Embryonic facial prominence (tissue), 1 donor: ENCODE results near the gene C1GALT1C1L.
"Not testable (repeated sequence)": the region's sequence is repeated elsewhere in the genome, so short reads cannot be mapped to it uniquely, and the experiment has no call there.

ENCODE experiments used
- DNase-seq: peaks from one replicate; pipeline ENCODE4 v3.0.0-alpha.2; 2016; ENCODE audit errors: extremely low spot score

The C1GALT1C1L gene

DNA sequence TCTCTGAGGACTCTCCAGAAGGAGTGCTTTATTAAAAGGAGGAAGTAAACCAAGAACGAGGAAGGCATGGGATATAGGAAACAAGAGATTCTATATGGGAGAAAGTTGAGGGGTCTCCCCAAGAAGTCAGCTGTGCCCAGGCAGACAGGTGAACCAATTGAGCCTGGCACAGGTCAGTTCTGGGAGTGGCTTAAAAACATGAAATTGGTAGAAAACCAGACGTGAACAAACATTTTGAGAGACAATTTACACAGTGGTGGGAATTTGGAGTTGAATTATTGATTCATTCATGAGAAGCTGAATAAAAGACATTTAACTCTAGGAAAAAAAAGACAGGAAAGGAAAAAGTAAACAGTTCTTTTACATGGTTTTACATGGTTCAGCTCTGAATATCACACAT is 22.7 kb downstream of the C1GALT1C1L start:
- no peak for DNase-seq

DNA sequence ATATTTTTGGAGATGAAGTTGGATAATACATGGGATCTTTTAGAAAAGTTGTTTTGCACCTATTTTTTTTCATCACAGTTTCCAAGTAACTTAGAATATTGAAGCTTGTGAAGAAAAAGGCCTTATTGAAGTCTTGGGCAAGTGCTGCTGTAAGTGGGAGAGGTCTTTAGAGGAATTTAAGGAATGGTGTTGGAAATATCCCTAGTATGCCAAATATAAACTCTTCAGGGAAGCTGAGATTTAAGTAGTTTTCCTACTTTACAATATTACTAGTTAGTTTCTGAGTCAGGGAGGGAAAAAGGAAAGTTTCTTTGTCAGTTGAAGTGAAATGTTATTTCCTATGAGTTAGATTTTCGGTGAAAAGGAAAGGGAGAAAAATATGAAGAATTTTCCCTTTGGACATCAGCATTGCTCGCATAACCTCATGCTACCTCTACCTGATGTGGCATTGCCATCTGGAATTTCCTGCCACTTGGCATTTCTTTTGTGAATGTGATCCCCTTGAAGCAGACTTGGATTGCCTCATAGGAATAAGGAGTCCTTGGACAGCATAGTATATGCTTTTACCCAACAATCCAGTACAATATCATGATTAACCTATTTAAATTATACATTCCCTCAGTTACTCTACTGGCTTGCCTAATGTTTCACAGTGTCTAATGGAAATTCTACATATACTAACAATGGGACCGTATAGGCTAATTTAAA is 27.1 kb downstream of the C1GALT1C1L start:
- no peak for DNase-seq

DNA sequence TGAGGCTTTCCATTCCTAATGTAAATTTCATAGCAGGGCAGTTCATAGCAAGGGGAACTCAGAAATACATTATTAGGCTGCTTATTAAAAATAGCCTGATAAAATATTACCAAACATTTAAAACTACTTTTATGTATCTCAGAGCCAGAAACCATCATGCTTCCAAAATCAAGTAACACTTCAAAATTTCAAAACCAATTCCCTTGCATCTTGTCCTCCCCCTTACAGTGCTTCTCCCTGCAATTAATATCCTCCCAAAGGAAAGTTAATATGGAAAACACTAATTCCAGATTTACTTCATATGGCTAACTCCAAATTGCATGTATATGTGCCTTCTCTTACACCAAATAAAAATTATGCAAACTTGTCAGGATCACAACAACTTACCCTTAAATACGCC is 32.5 kb downstream of the C1GALT1C1L start:
- no peak for DNase-seq

DNA sequence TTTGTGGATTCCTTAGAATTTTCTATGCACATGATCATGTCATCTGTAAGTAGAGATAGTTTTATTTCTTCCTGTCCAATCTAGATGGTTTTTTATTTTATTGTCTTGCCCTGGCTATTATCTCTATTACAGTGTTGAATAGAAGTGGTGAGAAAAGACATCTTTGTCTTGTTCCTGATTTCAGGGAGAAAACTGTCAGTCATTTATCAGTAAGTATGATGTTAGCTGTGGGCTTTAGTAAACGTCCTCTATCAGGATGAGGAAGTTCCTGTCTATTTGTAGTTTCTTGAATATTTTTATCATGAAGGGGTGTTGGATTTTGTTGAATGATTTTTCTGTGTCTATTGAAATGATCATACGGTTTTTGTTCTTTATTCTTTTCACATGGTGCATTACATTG is 33.9 kb downstream of the C1GALT1C1L start:
- DNase-seq: no peak

DNA sequence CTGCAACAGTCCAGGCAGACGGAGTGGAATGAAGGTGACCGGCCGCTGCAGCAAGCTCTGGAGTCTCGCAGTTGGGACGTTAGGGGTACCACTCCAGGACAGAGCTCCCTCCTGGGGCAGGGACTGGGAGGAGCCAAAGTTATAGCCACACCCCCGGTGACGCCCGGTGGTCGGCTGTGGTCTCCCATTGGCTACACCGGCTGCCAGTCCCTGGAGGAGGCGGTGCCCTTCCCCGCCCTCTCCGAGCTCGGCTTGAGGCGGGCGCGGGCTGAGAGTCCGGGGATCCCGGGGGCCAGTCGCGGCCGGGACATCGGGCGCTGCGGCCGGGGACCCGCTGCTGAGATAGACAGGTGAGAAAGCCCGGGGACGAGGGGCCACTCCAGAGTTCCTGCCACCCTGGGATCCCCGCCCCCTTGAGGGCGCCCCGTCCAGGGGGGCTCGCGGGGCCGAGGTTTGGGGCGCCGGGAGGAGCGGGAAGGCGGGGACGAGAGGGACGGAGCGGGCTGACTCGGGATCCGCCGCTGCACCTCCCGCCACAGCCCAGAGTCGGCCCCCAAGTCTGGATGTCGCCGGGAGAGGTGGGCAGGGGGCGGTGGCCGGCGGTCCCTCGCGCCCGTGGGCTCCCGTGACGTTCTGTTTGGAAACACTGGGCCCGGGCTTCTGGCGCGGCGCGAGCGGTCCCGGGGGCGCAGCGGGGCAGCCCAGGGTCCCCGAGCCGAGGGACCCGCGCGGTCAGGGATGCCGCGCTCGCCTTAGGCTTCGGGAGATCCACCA is 39.0 kb downstream of the C1GALT1C1L start, which contains the start of gene PLEKHH2:
TSS of gene PLEKHH2 (plus strand) at position 231 of the 774 bp plus-strand sequence. CDS start 7,414 bp downstream, outside the sequence.
- peak; percentile 72 for DNase-seq

DNA sequence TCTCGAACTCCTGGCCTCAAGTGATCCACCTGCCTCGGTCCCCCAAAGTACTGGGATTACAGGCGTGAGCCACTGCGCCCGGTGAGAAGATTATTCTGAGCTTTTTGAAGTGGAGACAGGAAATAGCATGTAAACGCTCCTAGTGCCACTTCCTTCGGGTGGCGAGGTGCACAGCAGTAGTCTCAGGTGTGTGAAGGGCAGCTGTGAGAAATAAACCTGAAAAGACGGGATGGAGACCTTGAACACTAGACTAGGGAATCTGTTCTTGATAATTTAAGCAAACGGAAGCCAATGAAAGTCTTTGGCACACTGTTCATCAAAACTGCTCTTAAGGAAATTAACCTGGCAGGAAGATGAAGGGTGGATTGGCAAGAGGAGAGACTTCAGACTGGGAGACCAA is 39.6 kb downstream of the C1GALT1C1L start:
- no peak for DNase-seq

DNA sequence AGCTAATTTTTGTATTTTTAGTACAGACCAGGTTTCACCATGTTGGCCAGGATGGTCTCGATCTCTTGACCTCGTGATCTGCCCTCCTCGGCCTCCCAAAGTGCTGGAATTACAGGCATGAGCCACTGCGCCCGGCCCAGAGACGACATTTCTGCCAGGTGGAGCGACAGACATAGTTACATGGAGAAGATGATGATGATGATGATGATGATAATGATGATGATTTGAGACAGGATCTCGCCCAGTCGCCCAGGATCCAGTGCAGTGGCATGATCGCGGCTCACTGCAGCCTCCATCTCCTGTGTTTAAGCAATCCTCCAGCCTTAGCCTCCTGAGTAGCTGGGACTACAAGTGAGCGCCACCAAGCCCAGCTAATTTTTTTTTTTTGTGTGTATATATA is 40.1 kb downstream of the C1GALT1C1L start:
- not testable (repeated sequence) for DNase-seq

DNA sequence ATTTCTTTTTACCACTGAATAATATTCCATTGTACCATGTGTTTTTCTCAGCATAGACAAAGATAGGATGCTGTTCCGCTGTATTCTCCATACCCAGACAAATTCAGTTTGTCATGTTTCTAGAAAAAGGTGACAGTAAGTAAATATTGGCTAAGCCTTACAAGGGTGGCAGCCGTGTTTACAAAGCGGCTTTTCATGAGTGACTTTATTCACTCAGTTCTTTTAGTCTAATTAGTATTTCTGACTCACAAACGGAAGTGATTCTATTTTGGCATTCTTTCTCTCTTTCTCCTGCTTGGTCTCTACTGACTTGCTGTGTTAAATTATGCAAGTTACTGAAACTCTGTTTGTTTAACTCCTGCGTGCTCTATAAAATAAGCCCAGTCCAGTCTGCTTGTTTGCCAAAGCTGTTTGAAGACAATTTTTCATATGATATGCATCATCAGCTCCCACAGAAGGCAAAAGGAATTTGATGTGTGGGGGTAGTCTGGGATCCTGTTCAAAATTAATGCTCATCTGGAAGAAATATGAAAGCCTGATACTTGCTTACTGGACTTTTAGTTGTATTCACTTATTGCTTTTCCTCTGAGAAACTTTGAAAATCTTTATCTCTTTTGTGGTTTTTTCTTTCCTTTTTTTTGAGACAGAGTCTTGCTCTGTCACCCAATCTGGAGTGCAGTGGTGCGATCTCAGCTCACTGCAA is 41.5 kb downstream of the C1GALT1C1L start:
- peak; percentile 31 for DNase-seq

DNA sequence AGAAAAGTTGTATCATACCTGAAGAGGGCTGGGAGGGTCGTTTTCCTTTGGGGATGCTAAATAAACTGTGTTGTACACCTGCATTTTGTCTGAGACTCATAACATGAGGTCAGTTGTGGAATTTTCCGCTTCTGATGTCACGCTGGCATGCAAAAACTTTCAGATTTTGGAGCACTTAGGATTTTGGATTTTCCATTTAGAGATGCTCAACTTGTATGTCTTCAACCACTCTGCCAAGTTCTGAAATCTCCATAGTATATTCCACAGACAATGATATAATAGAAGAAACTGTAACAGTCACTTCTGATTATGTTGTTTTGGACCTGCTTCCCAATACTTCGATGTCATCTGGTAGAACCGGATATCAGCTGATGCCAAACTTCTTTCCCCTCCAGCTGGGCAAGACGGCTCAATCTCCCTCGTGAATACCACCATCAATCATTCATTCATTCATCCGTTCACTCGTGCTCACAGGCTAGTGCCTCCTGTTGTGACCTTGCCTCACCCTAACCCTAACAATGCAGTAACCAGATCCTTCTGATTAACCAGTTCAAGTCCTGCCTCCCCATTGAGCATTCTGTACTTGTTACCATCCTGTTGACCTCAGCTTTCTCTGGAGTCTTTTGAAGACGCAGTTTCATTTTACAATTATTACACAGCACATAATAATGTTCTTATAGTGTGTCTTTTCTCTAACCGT is 44.5 kb downstream of the C1GALT1C1L start:
- DNase-seq: no peak
